ENCODE results near the gene IQCK.

DNA sequence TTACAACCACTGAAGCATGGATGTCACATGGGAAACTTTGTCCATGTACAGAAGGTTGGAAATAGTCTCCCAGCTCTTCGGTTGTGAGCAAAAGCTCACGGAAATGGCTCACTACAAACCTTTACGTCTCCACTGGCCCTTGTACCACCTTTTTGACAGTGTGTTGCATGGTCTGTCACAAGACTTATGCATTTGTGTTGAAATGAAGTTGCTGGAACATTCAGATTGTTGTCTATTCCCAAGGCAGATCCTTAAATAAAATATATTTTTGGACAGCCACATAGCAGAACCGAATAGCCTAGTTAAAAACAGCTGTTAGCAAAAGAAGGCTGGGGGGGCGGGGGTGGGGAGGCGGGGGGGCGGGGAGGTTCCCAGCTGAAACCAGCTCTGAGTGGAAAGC lies 39.3 kb upstream of the IQCK start:
- TF ChIP-seq, protein P1, sequence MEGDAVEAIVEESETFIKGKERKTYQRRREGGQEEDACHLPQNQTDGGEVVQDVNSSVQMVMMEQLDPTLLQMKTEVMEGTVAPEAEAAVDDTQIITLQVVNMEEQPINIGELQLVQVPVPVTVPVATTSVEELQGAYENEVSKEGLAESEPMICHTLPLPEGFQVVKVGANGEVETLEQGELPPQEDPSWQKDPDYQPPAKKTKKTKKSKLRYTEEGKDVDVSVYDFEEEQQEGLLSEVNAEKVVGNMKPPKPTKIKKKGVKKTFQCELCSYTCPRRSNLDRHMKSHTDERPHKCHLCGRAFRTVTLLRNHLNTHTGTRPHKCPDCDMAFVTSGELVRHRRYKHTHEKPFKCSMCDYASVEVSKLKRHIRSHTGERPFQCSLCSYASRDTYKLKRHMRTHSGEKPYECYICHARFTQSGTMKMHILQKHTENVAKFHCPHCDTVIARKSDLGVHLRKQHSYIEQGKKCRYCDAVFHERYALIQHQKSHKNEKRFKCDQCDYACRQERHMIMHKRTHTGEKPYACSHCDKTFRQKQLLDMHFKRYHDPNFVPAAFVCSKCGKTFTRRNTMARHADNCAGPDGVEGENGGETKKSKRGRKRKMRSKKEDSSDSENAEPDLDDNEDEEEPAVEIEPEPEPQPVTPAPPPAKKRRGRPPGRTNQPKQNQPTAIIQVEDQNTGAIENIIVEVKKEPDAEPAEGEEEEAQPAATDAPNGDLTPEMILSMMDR (IDR thresholded peaks at IDR 0.05) = no peak
- TF ChIP-seq POLR2A (IDR thresholded peaks at IDR 0.05) = no peak
- no peak for TF ChIP-seq EP300 (IDR thresholded peaks at IDR 0.05)
- no peak for TF ChIP-seq POLR2AphosphoS5 (IDR thresholded peaks at IDR 0.05)
